GM23338 (cell line): ENCODE results near the gene ZNF189. TPM values are rescaled to one million over a fixed set of nuclear protein-coding genes. Genes with fewer than 3 reads are reported as not detected.

ENCODE experiments used
- ATAC-seq: fragments of 200-7000 bp; cut with Tn5 transposase; 3 replicates; pipeline ENCODE4 v1.9.1; 2020
- DNase-seq: peaks from one replicate; pipeline ENCODE4 v3.0.0-alpha.2; 2015; ENCODE audit warnings: low spot score
- H2AFZ ChIP-seq: fragments of 200-600 bp; sonication (generic); 2 replicates; pipeline ENCODE4 v1.8.0; 2016; ENCODE audit warnings: antibody characterized with exemption, mild to moderate bottlenecking, moderate library complexity
- H3F3A ChIP-seq: fragments of 200-600 bp; sonication (generic); replicated peaks from 2 replicates; pipeline ENCODE4 v1.8.0; 2017; ENCODE audit warnings: antibody characterized with exemption, mixed run types, low read depth
- H3K27ac ChIP-seq: fragments of 200-600 bp; sonication (generic); 2 replicates; pipeline ENCODE4 v1.6.1; 2016; ENCODE audit warnings: low read depth
- H3K27me3 ChIP-seq: fragments of 200-600 bp; sonication (generic); 2 replicates; pipeline ENCODE4 v1.8.0; 2016; ENCODE audit warnings: mild to moderate bottlenecking, mixed run types, moderate library complexity; ENCODE audit not compliant: insufficient read depth
- H3K36me3 ChIP-seq: fragments of 200-600 bp; sonication (generic); 2 replicates; pipeline ENCODE4 v1.8.0; 2016; ENCODE audit warnings: mild to moderate bottlenecking; ENCODE audit not compliant: insufficient read depth
- H3K4me1 ChIP-seq: fragments of 200-600 bp; sonication (generic); 2 replicates; pipeline ENCODE4 v1.8.0; 2016; ENCODE audit warnings: mild to moderate bottlenecking, moderate library complexity; ENCODE audit not compliant: insufficient read depth
- H3K4me2 ChIP-seq: fragments of 200-600 bp; sonication (generic); 2 replicates; pipeline ENCODE4 v1.7.1; 2017; ENCODE audit warnings: mixed run types
- H3K4me3 ChIP-seq: fragments of 200-600 bp; sonication (generic); 2 replicates; pipeline ENCODE4 v1.6.1; 2016; ENCODE audit warnings: mixed run types
- H3K79me2 ChIP-seq: fragments of 200-600 bp; sonication (generic); replicated peaks from 2 replicates; pipeline ENCODE4 v1.8.0; 2017; ENCODE audit warnings: mild to moderate bottlenecking; ENCODE audit not compliant: insufficient read depth
- H3K9me2 ChIP-seq: fragments of 200-600 bp; sonication (generic); 2 replicates; pipeline ENCODE4 v1.8.0; 2017; ENCODE audit not compliant: insufficient read depth
- H4K20me1 ChIP-seq: fragments of 200-600 bp; sonication (generic); replicated peaks from 2 replicates; pipeline ENCODE4 v1.8.0; 2017; ENCODE audit warnings: mild to moderate bottlenecking; ENCODE audit not compliant: insufficient read depth
- H3K27ac Mint-ChIP-seq: 2 replicates; pipeline ENCODE4 v1.8.0; 2020; ENCODE audit warnings: inconsistent platforms, mild to moderate bottlenecking, moderate library complexity, mixed read lengths
- H3K27me3 Mint-ChIP-seq: 3 replicates; pipeline ENCODE4 v1.8.0; 2022; ENCODE audit warnings: low read depth, mild to moderate bottlenecking, moderate library complexity, mixed read lengths, inconsistent platforms; ENCODE audit not compliant: insufficient read depth, poor library complexity
- H3K36me3 Mint-ChIP-seq: 3 replicates; pipeline ENCODE4 v1.8.0; 2021; ENCODE audit warnings: low read depth, mild to moderate bottlenecking, inconsistent platforms, moderate library complexity, mixed read lengths
- H3K4me1 Mint-ChIP-seq: 3 replicates; pipeline ENCODE4 v1.8.0; 2020; ENCODE audit warnings: mild to moderate bottlenecking, inconsistent platforms, mixed read lengths
- H3K4me3 Mint-ChIP-seq: 3 replicates; pipeline ENCODE4 v1.8.0; 2021; ENCODE audit warnings: moderate library complexity, mild to moderate bottlenecking, inconsistent platforms, mixed read lengths
- H3K9me3 Mint-ChIP-seq: 3 replicates; pipeline ENCODE4 v1.8.0; 2020; ENCODE audit warnings: moderate library complexity, mild to moderate bottlenecking, inconsistent platforms, mixed read lengths
- CREB1 ChIP-seq: fragments of 250-450 bp; sonication (Bioruptor Pico); IDR thresholded peaks from 2 replicates; pipeline ENCODE4 v1.5.0; 2020; ENCODE audit warnings: low read depth, mild to moderate bottlenecking, moderate library complexity
- CTCF ChIP-seq, 2 experiments: fragments of 200-600 bp in 1 of 2; sonication (generic) in 1 of 2; conservative IDR thresholded peaks; 2 replicates each; pipeline versions ENCODE4 v1.5.1 to v1.6.1; 2016 to 2017; ENCODE audit warnings: antibody characterized with exemption in 2 of 2, low read depth in 2 of 2, mild to moderate bottlenecking in 2 of 2, moderate library complexity in 1 of 2
- ETS1 ChIP-seq: IDR thresholded peaks from 2 replicates; pipeline ENCODE4 v1.6.1; 2016; ENCODE audit warnings: antibody characterized with exemption
- EZH2 ChIP-seq: fragments of 200-600 bp; sonication (generic); IDR thresholded peaks from one replicate; pipeline ENCODE4 v1.8.0; 2017; ENCODE audit warnings: antibody characterized with exemption, mild to moderate bottlenecking, low read depth; ENCODE audit not compliant: unreplicated experiment
- EZH2phosphoT487 ChIP-seq: fragments of 200-600 bp; sonication (generic); IDR thresholded peaks from one replicate; pipeline ENCODE4 v1.8.1; 2018; ENCODE audit warnings: antibody characterized with exemption; ENCODE audit not compliant: unreplicated experiment
- JUNB ChIP-seq: IDR thresholded peaks from one replicate; pipeline ENCODE4 v1.6.1; 2016; ENCODE audit warnings: antibody characterized with exemption; ENCODE audit not compliant: unreplicated experiment
- NANOG ChIP-seq: IDR thresholded peaks from 2 replicates; pipeline ENCODE4 v1.6.1; 2016; ENCODE audit warnings: antibody characterized with exemption, borderline replicate concordance
- POLR2AphosphoS5 ChIP-seq: IDR thresholded peaks from 2 replicates; pipeline ENCODE4 v1.6.1; 2016; ENCODE audit warnings: antibody characterized with exemption, low read depth
- REST ChIP-seq: IDR thresholded peaks from one replicate; pipeline ENCODE4 v1.6.1; 2018; ENCODE audit warnings: antibody characterized with exemption; ENCODE audit not compliant: unreplicated experiment
- STAT1 ChIP-seq: IDR thresholded peaks from one replicate; pipeline ENCODE4 v1.6.1; 2016; ENCODE audit warnings: antibody characterized with exemption; ENCODE audit not compliant: unreplicated experiment
- ZNF114 ChIP-seq: fragments of 250-450 bp; sonication (Bioruptor Pico); IDR thresholded peaks from 2 replicates; pipeline ENCODE4 v1.5.0; 2020; ENCODE audit warnings: mild to moderate bottlenecking, moderate library complexity
- ZNF331 ChIP-seq: fragments of 250-450 bp; sonication (Bioruptor Pico); IDR thresholded peaks from 2 replicates; pipeline ENCODE4 v1.5.0; 2020; ENCODE audit warnings: low read depth, mild to moderate bottlenecking, moderate library complexity
- ZNF462 ChIP-seq: fragments of 250-450 bp; sonication (Bioruptor Pico); IDR thresholded peaks from 2 replicates; pipeline ENCODE4 v1.5.0; 2020; ENCODE audit warnings: mild to moderate bottlenecking, moderate library complexity
- polyA plus RNA-seq: library from polyadenylated mRNA; unstranded; fragments of >200 nt; fragmentation: Nextera tagmentation; extraction: Ambion mirVana; gene quantifications from 2 replicates; pipeline ENCODE4 v1.2.1, GENCODE V29; 2016
- total RNA-seq: library from RNA; depleted of rRNA; stranded (reverse); fragments of >200 nt; shearing (Covaris generic); gene quantifications from 2 replicates; pipeline ENCODE4 v1.2.3, GENCODE V29; 2014

Gene ZNF189
- total and polyA plus RNA-seq, 2 experiments from 2014 or later: 5.8 to 10.6 TPM

- TF ChIP-seq ZNF462 (CRISPR knock-in tag): no peak
- no peak for TF ChIP-seq EZH2phosphoT487
Observed at GRCh38 chr9:101369286-101369685, 29.4 kb upstream of the ZNF189 start (continued).

- H3K27ac ChIP-seq: no peak overlapping the region
- H3K4me1 ChIP-seq: peaks cover 5% of the 10 kb centered on the region; the same call in 1 of the 2 replicates
- no peak overlapping the region for H3K4me3 Mint-ChIP-seq
- ATAC-seq (no peak), DNase-seq (no peak)
- no peaks in the 10 kb centered on the region for H3K79me2 ChIP-seq
- H3K27me3 ChIP-seq: no peaks in the 10 kb centered on the region
- H3K9me2 ChIP-seq: no peaks in the 10 kb centered on the region
- H3K4me2 ChIP-seq: no peak overlapping the region
- H3K4me1 Mint-ChIP-seq: peaks cover 10% of the 10 kb centered on the region; the same call in 2 of the 3 replicates
- H3K9me3 Mint-ChIP-seq: no peaks in the 10 kb centered on the region
- H3K4me3 ChIP-seq: no peak overlapping the region
- no peaks in the 10 kb centered on the region for H3K36me3 Mint-ChIP-seq
- H2AFZ ChIP-seq: no peak overlapping the region
- no peaks in the 10 kb centered on the region for H3K36me3 ChIP-seq
- H3K27ac Mint-ChIP-seq: no peak overlapping the region
- no peaks in the 10 kb centered on the region for H3F3A ChIP-seq
- H3K27me3 Mint-ChIP-seq: no peaks in the 10 kb centered on the region
- no peaks in the 10 kb centered on the region for H4K20me1 ChIP-seq
- TF ChIP-seq CREB1 (CRISPR knock-in tag): no peak
- TF ChIP-seq CTCF (conservative IDR thresholded peaks at IDR 0.05; ENCODE audit: low read depth in 2 of 2): no peak
- no peak for TF ChIP-seq POLR2AphosphoS5
- TF ChIP-seq ZNF331: no peak
- no peak for TF ChIP-seq ZNF114 (CRISPR knock-in tag)
- no peak for TF ChIP-seq REST
- TF ChIP-seq EZH2: no peak
- no peak for TF ChIP-seq EZH2phosphoT487
- no peak for TF ChIP-seq NANOG
- no peak for TF ChIP-seq ETS1
- TF ChIP-seq STAT1: no peak
- no peak for TF ChIP-seq JUNB
Observed at GRCh38 chr9:101369884-101370531, 28.6 kb upstream of the ZNF189 start.
